Superior temporal gyrus (tissue), 1 donor: ENCODE data around the gene TIGD1.
"Not testable (repeated sequence)": the region's sequence is repeated elsewhere in the genome, so short reads cannot be mapped to it uniquely, and the experiment has no call there.

ENCODE experiments used
- DNase-seq: peaks from one replicate; pipeline ENCODE4 v3.0.0-alpha.2; 2016; ENCODE audit errors: extremely low spot score

Gene TIGD1

DNA sequence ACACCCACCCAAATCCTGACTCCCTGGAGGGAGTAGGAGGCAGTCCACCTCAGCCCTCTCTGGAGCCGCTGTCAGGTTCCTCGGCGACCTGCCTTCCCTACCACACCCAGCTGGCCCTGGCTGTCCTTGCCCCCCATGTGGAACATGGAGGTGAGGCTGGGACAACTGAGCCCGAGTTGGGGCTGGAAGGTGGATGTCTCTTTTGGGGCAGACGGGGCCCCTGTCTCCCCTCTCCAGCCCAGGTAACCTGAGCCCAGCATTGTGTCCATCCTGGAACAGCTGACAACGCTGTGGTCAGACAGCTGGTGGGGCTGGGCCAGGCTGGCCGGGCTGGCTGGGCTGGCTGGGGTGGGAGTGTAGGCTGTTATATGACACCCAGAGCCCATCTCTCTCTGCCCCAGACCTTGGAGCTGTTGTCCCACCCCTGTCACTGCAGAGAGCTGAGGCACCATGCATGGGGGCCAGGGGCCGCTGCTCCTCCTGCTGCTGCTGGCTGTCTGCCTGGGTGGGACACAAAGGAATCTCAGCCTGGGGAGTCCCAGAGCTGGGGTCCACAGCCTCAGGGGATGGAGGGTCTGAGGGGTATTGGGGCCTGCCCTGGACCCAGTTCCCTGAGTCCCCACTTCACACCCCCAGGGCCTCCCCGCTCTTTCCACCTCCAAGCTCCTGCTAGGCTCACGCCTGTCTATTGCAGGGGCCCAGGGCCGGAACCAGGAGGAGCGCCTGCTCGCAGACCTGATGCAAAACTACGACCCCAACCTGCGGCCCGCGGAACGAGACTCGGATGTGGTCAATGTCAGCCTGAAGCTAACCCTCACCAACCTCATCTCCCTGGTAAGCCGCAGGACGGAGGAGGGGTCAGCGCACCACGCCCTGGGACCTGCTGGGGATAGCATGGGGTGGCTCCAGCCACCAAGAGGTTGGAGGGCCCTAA, 10.8 kb downstream of the TIGD1 start, which contains the start of gene CHRNG:
Gene CHRNG, plus strand, starts transcription at position 395 of the 934 bp plus-strand sequence. Its CDS starts 56 bp downstream, at position 451.
- DNase-seq = no peak

DNA sequence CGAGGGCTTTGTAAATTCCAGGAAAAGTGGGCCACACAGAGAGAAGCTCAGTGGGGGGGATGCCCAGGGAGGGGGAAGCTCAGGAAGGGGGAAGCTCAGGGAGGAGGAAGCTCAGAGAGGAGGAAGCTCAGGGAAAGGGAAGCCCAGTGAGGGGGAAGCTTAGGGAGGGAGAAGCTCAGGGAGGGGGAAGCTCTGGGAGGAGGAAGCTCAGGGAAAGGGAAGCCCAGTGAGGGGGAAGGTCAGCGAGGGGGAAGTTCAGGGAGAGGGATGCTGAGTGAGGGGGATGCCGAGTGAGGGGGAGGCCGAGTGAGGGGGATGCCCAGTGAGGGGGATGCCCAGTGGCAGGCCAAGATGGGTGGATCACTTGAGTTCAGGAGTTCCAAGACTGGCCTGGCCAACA, 11.7 kb downstream of the TIGD1 start:
- DNase-seq = no peak

DNA sequence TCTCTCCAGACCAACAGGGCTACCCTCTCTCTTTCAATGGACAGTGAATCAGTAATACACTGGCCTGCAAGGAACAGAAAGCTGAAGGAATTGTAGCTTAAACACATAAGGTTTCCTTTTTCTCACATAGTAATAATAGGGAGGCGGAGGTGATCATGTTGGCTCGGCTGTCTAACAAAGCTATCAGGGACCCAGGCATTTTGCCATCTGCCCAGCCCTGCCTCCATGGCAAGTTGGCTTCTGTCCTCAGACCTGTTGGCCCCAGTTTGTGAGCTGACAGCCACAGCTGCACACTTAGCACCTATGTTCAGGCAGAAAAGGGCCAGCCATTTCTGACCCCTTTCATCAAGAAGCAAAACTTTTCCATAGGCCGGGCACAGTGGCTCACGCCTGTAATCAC, 12.9 kb downstream of the TIGD1 start:
- DNase-seq = no peak

DNA sequence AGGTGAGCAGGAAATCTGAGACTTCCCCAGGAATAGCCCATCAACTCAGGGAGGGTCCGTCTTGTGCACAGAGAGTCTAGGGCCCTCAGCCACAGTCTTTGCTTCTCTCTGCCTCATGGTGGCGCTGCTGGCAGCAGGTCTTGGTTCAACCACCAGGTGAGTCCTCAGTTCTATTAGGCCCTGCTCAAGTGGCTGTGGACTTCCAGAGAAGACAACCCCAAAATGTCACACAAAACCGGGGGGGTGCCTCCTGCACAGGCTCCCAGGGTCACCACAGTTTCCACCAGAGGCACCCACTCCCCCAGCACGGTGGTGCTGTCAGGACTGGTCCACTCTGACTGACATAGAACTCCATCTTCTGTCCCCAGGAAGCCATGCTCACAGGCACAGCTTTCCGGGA, 13.3 kb downstream of the TIGD1 start:
- DNase-seq = no peak

GRCh38 chr2:232535761-232536530, 14.4 kb downstream of the TIGD1 start:
- no peak for DNase-seq

DNA sequence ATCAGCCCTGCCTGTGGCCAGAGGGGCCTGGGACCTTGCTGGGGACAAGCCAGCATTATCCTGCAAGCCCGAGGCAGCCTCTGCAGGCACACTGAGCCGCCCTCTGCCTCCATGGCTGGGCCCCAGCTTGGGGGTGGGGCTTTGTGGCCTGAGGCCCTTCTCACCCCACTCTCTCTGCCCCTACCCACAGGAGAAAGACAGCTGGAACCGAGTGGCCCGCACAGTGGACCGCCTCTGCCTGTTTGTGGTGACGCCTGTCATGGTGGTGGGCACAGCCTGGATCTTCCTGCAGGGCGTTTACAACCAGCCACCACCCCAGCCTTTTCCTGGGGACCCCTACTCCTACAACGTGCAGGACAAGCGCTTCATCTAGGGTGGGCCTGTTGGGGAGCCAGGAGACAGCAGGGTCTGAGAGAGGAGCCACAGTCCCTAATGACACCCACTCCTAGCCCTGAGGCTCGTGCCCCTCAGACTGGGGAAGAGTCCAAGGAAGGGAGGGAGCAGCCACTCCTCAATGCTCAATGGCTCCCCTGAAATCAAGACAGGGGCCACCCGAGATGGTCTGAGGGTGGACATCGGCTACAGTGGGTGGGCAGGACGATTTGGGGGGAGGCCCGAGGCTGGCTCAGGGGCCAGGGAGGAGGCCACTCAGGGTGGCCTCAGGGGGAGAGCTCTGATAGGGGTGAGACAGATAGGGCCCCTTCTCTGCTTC, 15.3 kb downstream of the TIGD1 start:
- no peak for DNase-seq

DNA sequence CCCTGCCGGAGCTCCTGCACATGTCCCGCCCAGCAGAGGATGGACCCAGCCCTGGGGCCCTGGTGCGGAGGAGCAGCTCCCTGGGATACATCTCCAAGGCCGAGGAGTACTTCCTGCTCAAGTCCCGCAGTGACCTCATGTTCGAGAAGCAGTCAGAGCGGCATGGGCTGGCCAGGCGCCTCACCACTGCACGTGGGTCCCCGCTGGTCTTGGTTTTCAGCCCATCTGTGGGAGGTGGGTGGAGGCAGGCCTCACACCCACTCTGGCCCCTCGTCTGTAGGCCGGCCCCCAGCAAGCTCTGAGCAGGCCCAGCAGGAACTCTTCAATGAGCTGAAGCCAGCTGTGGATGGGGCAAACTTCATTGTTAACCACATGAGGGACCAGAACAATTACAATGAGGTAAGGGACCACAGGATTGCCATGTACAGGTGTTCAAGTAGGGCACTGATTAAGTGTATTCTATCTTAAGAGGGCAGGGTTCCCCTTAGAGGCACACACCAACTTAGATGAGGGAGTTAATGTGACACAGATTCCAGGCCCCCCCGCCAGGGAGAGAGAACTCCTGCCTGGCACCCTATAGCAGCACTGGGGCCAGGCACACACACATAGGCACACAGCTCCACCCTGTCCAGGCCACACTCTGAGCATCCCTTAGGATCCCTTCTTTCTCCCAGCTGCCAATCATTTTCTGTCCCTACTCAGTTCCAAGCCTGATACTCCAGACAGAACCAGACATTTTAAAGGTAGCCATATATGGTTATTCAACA, 16.2 kb downstream of the TIGD1 start:
- DNase-seq = no peak

DNA sequence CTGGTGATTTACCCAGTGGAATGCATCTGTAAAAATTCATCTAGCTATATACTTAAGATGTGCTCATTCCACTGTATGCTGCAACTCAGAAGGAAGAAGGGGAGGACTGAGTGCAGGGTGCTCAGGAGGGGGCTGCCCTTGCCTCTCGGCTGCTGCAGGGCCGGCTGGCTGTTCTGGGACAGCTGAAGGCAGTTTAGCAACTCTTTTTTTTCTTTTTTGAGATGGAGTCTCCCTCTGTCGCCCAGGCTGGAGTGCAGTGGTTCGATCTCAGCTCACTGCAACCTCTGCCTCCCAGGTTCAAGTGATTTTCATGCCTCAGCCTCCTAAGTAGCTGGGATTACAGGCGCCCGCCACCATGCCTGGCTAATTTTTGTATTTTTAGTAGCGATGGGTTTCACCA, 17.5 kb downstream of the TIGD1 start:
- not testable (repeated sequence) for DNase-seq

GRCh38 chr2:232532419-232532818, 17.9 kb downstream of the TIGD1 start:
- no peak for DNase-seq

DNA sequence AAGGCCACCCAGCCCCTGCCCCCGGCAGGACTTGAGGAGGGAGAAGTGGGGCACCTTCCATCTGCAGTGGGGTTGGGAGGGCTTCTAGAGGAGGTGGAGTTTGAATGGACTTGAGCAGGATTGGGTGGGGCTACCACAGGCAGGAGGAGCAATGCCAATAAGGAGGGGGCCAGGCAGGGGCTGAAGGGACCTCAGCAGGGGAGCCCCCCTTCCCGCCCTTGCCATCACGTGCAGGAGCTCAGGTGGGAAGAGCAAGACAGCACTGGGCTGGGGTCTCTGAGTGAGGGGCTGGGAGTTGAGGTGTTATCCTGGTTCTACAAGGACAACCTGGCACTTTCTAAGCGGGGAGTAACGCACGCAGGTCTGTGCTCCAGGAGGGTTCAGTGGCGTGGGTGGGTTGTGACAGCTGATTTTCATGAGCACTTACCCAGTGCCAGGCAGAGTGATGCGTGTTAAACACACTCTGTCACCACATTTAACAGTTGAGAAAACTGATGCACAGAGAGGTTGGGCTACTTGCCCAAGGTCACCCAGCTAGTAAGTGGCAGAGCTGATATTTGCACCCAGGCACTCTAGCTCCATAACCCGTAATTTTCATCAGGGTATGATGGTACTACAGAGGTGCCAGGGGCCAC, 19.6 kb downstream of the TIGD1 start:
- DNase-seq = no peak

GRCh38 chr2:232529806-232530547, 20.4 kb downstream of the TIGD1 start:
- DNase-seq = no peak

GRCh38 chr2:232528746-232529460, 21.5 kb downstream of the TIGD1 start:
- DNase-seq = no peak

DNA sequence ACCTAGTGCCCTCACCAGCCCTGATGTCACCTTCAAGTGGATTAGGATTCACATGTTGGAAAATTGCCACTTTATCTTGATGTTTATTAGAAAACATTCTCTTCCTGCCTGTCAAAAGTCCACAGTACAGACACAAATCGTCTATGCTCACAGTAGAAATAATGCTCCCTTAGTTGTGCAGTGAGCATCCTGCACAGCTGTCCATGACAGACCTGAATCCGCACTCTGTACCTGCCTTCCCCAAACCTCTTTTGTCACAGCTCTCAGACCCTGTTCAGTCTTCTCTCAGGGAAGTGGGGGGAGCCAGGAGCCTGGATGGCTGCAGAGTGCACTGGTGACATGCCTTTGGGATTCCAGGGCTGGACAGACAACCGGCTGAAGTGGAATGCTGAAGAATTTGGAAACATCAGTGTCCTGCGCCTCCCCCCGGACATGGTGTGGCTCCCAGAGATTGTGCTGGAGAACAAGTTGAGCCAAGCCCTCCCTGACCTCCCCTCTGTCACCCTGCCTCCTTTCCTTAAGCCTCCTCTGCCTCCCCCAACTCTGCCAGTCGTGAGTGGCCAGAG, 22.4 kb downstream of the TIGD1 start:
- DNase-seq = no peak

- no peak for DNase-seq
These were observed 23.9 kb downstream of the TIGD1 start for GRCh38 chr2:232526372-232526941.

GRCh38 chr2:232525791-232526371, 24.5 kb downstream of the TIGD1 start, which contains the start of gene CHRND:
CHRND (plus strand) TSS chr2:232526160; CDS start chr2:232526216, 56 bp downstream.
- no peak for DNase-seq

GRCh38 chr2:232525199-232525598, 25.2 kb downstream of the TIGD1 start:
- no peak for DNase-seq

GRCh38 chr2:232524771-232525170, 25.6 kb downstream of the TIGD1 start:
- no peak for DNase-seq
